SH-SY5Y (cell line): ENCODE results near the gene PDLIM5.

Source experiments
- GATA2 ChIP-seq: IDR thresholded peaks from 2 replicates; pipeline ENCODE4 v1.6.1; 2011; ENCODE audit warnings: mild to moderate bottlenecking, low read depth, low read length
- GATA3 ChIP-seq: IDR thresholded peaks from 2 replicates; pipeline ENCODE4 v1.6.1; 2011; ENCODE audit warnings: low read depth, mild to moderate bottlenecking, low read length, moderate library complexity

The PDLIM5 gene

GRCh38 chr4:94680176-94680862 lies 228.6 kb downstream of the PDLIM5 start:
- TF ChIP-seq GATA3 (peak; percentile 82), GATA2 (peak; percentile 87)

GRCh38 chr4:94686086-94686485 lies 234.3 kb downstream of the PDLIM5 start:
- no peak for TF ChIP-seq GATA2
- TF ChIP-seq GATA3: no peak

GRCh38 chr4:94689155-94689860 lies 237.6 kb downstream of the PDLIM5 start:
- no peak for TF ChIP-seq GATA2
- no peak for TF ChIP-seq GATA3

- no peak for TF ChIP-seq GATA2
- TF ChIP-seq GATA3: no peak
Measured at GRCh38 chr4:94690851-94691254, 239.1 kb downstream of the PDLIM5 start.

- TF ChIP-seq GATA2 (no peak), GATA3 (no peak)
Measured at GRCh38 chr4:94691552-94691951, 239.8 kb downstream of the PDLIM5 start.

- TF ChIP-seq GATA2 (no peak), GATA3 (no peak)
Measured at GRCh38 chr4:94695384-94695783, 243.6 kb downstream of the PDLIM5 start.

- TF ChIP-seq GATA3 (no peak), GATA2 (no peak)
Measured at GRCh38 chr4:94698187-94698586, 246.4 kb downstream of the PDLIM5 start.

- TF ChIP-seq GATA2: no peak
- no peak for TF ChIP-seq GATA3
Measured at GRCh38 chr4:94700298-94700697, 248.6 kb downstream of the PDLIM5 start.

GRCh38 chr4:94701631-94702300 lies 250.0 kb downstream of the PDLIM5 start:
- TF ChIP-seq GATA2: no peak
- no peak for TF ChIP-seq GATA3

- TF ChIP-seq GATA3 (no peak), GATA2 (no peak)
Measured at GRCh38 chr4:94711635-94712034, 259.9 kb downstream of the PDLIM5 start.

- TF ChIP-seq GATA3: no peak
- TF ChIP-seq GATA2: no peak
Measured at GRCh38 chr4:94714365-94715160, 262.8 kb downstream of the PDLIM5 start.

- TF ChIP-seq GATA2 (no peak), GATA3 (no peak)
Measured at GRCh38 chr4:94715726-94716125, 264.0 kb downstream of the PDLIM5 start.
